WTC11 (cell line): ENCODE data around the gene SPRR2A. TPM values are rescaled to one million over a fixed set of nuclear protein-coding genes. Genes with fewer than 3 reads are reported as not detected.
"Not testable (repeated sequence)": the region's sequence is repeated elsewhere in the genome, so short reads cannot be mapped to it uniquely, and the experiment has no call there.

ENCODE experiments used
- ATAC-seq: fragments of 200-7000 bp; cut with Tn5 transposase; 2 replicates; pipeline ENCODE4 v1.10.0; 2021; ENCODE audit warnings: mild to moderate bottlenecking, moderate library complexity
- CTCF ChIA-PET: fragments of 300-600 bp; sonication (Branson Sonifier 250); formaldehyde crosslinking; loops from one replicate; lab custom pipeline; 2021; ENCODE audit warnings: antibody characterized with exemption; lab: Charles Lee
- POLR2A ChIA-PET: fragments of 350-600 bp; sonication (Branson Sonifier 250); formaldehyde crosslinking; loops from one replicate; lab custom pipeline; 2021; ENCODE audit warnings: antibody characterized with exemption; lab: Charles Lee
- DNase-seq: peaks from one replicate; pipeline ENCODE4 v3.0.0; 2021; ENCODE audit warnings: low spot score
- H3K27ac Mint-ChIP-seq: 2 replicates; pipeline ENCODE4 v1.8.0; 2021; ENCODE audit warnings: mixed read lengths
- H3K27me3 Mint-ChIP-seq: 2 replicates; pipeline ENCODE4 v1.8.0; 2021; ENCODE audit warnings: low read depth, mild to moderate bottlenecking, moderate library complexity, mixed read lengths
- H3K36me3 Mint-ChIP-seq: 2 replicates; pipeline ENCODE4 v1.8.0; 2021; ENCODE audit warnings: mixed read lengths
- H3K4me1 Mint-ChIP-seq: 2 replicates; pipeline ENCODE4 v1.8.0; 2022; ENCODE audit warnings: mixed read lengths
- H3K4me3 Mint-ChIP-seq: 2 replicates; pipeline ENCODE4 v1.8.0; 2021; ENCODE audit warnings: mild to moderate bottlenecking, moderate library complexity, mixed read lengths
- H3K9me3 Mint-ChIP-seq: 2 replicates; pipeline ENCODE4 v1.8.0; 2021; ENCODE audit warnings: mixed read lengths
- E2F1 ChIP-seq: sonication (generic); formaldehyde crosslinking; IDR thresholded peaks from 2 replicates; pipeline ENCODE4 v1.8.0; 2022; ENCODE audit warnings: mild to moderate bottlenecking, missing genetic modification reagents
- EMX1 ChIP-seq: fragments of 250-450 bp; sonication (Bioruptor Pico); IDR thresholded peaks from 2 replicates; pipeline ENCODE4 v1.8.0; 2021; ENCODE audit warnings: mild to moderate bottlenecking
- FOXP1 ChIP-seq: sonication (generic); formaldehyde crosslinking; IDR thresholded peaks from 2 replicates; pipeline ENCODE4 v1.8.0; 2022; ENCODE audit warnings: missing genetic modification reagents, mild to moderate bottlenecking, moderate library complexity, borderline replicate concordance
- IRF1 ChIP-seq: sonication (generic); formaldehyde crosslinking; IDR thresholded peaks from 2 replicates; pipeline ENCODE4 v1.8.0; 2023; ENCODE audit warnings: missing genetic modification reagents
- KAT7 ChIP-seq: sonication (generic); formaldehyde crosslinking; IDR thresholded peaks from 2 replicates; pipeline ENCODE4 v1.8.1; 2023; ENCODE audit warnings: missing genetic modification reagents, mild to moderate bottlenecking, borderline replicate concordance
- MAX ChIP-seq: sonication (generic); formaldehyde crosslinking; IDR thresholded peaks from 2 replicates; pipeline ENCODE4 v1.8.0; 2022; ENCODE audit warnings: mild to moderate bottlenecking, missing genetic modification reagents
- MLX ChIP-seq: sonication (generic); formaldehyde crosslinking; IDR thresholded peaks from 2 replicates; pipeline ENCODE4 v1.8.1; 2023; ENCODE audit warnings: mild to moderate bottlenecking, missing genetic modification reagents, moderate library complexity
- NFE2L1 ChIP-seq: sonication (generic); formaldehyde crosslinking; IDR thresholded peaks from 2 replicates; pipeline ENCODE4 v1.8.1; 2023; ENCODE audit warnings: missing genetic modification reagents
- RELA ChIP-seq: sonication (generic); formaldehyde crosslinking; IDR thresholded peaks from 2 replicates; pipeline ENCODE4 v1.8.1; 2022; ENCODE audit warnings: missing genetic modification reagents, mild to moderate bottlenecking, borderline replicate concordance
- RORB ChIP-seq: fragments of 250-450 bp; sonication (Bioruptor Pico); IDR thresholded peaks from 2 replicates; pipeline ENCODE4 v1.9.0; 2021; ENCODE audit warnings: mild to moderate bottlenecking
- TCF7 ChIP-seq: sonication (generic); formaldehyde crosslinking; IDR thresholded peaks from 2 replicates; pipeline ENCODE4 v1.8.0; 2022; ENCODE audit warnings: mild to moderate bottlenecking, low read depth, missing genetic modification reagents, moderate library complexity
- TEAD4 ChIP-seq: sonication (generic); formaldehyde crosslinking; IDR thresholded peaks from 2 replicates; pipeline ENCODE4 v1.8.0; 2022; ENCODE audit warnings: mild to moderate bottlenecking, missing genetic modification reagents
- TP53 ChIP-seq: sonication (generic); formaldehyde crosslinking; IDR thresholded peaks from 2 replicates; pipeline ENCODE4 v1.8.1; 2023; ENCODE audit warnings: mild to moderate bottlenecking, missing genetic modification reagents
- ZMAT4 ChIP-seq: fragments of 250-450 bp; sonication (Bioruptor Pico); IDR thresholded peaks from 2 replicates; pipeline ENCODE4 v1.9.0; 2021; ENCODE audit warnings: mild to moderate bottlenecking
- ZNF317 ChIP-seq: sonication (generic); formaldehyde crosslinking; IDR thresholded peaks from 2 replicates; pipeline ENCODE4 v1.8.1; 2023; ENCODE audit warnings: low read depth, mild to moderate bottlenecking, moderate library complexity, missing genetic modification reagents, borderline replicate concordance
- total RNA-seq: library from RNA; stranded (reverse); gene quantifications from 3 replicates; pipeline ENCODE4 v1.2.3, GENCODE V29; 2021
- TF ChIP-seq, protein P1 (sequence below): sonication (generic); formaldehyde crosslinking; conservative IDR thresholded peaks from 2 replicates; pipeline ENCODE4 v1.8.1; 2022; ENCODE audit warnings: mild to moderate bottlenecking, missing genetic modification reagents
- TF ChIP-seq, protein P2 (sequence below): sonication (generic); formaldehyde crosslinking; IDR thresholded peaks from 2 replicates; pipeline ENCODE4 v1.8.1; 2022; ENCODE audit warnings: low read depth, missing genetic modification reagents, borderline replicate concordance
- TF ChIP-seq, protein P3 (sequence below): sonication (generic); formaldehyde crosslinking; IDR thresholded peaks from 2 replicates; pipeline ENCODE4 v1.8.1; 2023; ENCODE audit warnings: mild to moderate bottlenecking, missing genetic modification reagents, moderate library complexity
- TF ChIP-seq, protein P4 (sequence below): fragments of 250-450 bp; sonication (Bioruptor Pico); IDR thresholded peaks from 2 replicates; pipeline ENCODE4 v2.1.2; 2022; ENCODE audit warnings: mild to moderate bottlenecking, moderate library complexity
- TF ChIP-seq, protein P5 (sequence below): fragments of 200-600 bp; IDR thresholded peaks from 2 replicates; pipeline ENCODE4 v1.8.0; 2022; ENCODE audit warnings: antibody characterized with exemption

SPRR2A gene
- total RNA-seq, 1 experiment from 2014 or later: not detected

- TF ChIP-seq NFE2L1 (CRISPR knock-in tag): no peak
These were observed 12.9 kb upstream of the SPRR2A start (continued) for GRCh38 chr1:153070243-153070642.

- no peak for ATAC-seq
- ChIA-PET CTCF (no interaction called here), POLR2A (no interaction called here)
- Mint-ChIP-seq H3K27ac (no peak overlapping the region), H3K9me3 (no peaks in the 10 kb centered on the region), H3K4me1 (no peaks in the 10 kb centered on the region), H3K36me3 (no peaks in the 10 kb centered on the region), H3K27me3 (no peaks in the 10 kb centered on the region), H3K4me3 (no peak overlapping the region)
- DNase-seq: no peak
- TF ChIP-seq TP53 (CRISPR knock-in tag) (no peak), RORB (CRISPR knock-in tag) (no peak), TEAD4 (CRISPR knock-in tag) (no peak), ZNF317 (CRISPR knock-in tag) (no peak), FOXP1 (no peak), RELA (CRISPR knock-in tag) (no peak), MAX (CRISPR knock-in tag) (no peak), IRF1 (CRISPR knock-in tag) (no peak), MLX (no peak)
- TF ChIP-seq, protein P1, sequence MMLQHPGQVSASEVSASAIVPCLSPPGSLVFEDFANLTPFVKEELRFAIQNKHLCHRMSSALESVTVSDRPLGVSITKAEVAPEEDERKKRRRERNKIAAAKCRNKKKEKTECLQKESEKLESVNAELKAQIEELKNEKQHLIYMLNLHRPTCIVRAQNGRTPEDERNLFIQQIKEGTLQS: no peak
- TF ChIP-seq, all 79 proteins: peak for 0
These were observed 1.8 kb upstream of the SPRR2A start for GRCh38 chr1:153058826-153059784.

DNA sequence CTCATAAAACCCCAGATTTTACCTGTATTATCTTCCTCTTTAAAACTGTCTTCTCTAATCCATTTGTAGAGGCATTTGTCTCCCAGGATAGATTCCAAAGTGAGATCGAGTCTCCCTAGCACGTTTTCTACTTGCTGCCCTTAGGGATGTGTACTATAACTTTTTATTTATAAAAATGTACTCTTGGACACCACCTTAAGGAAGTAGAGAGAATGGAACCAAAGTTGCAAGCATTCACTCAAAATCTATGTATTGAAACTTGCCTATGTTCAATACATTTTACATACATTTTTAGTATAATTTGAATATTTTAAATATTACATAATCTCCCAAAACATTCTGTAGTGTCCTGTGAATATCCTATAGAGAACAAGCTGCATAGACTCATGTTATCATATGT, 842 bp upstream of the SPRR2A start:
- no peak for ATAC-seq
- POLR2A ChIA-PET: no interaction called here
- H3K4me1 Mint-ChIP-seq: no peaks in the 10 kb centered on the region
- no peak for TF ChIP-seq ZMAT4 (CRISPR knock-in tag)
- TF ChIP-seq, protein P2, sequence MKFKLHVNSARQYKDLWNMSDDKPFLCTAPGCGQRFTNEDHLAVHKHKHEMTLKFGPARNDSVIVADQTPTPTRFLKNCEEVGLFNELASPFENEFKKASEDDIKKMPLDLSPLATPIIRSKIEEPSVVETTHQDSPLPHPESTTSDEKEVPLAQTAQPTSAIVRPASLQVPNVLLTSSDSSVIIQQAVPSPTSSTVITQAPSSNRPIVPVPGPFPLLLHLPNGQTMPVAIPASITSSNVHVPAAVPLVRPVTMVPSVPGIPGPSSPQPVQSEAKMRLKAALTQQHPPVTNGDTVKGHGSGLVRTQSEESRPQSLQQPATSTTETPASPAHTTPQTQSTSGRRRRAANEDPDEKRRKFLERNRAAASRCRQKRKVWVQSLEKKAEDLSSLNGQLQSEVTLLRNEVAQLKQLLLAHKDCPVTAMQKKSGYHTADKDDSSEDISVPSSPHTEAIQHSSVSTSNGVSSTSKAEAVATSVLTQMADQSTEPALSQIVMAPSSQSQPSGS (CRISPR knock-in tag): no peak
- TF ChIP-seq EMX1 (CRISPR knock-in tag): no peak
- TF ChIP-seq TCF7 (CRISPR knock-in tag): no peak
- TF ChIP-seq, protein P3, sequence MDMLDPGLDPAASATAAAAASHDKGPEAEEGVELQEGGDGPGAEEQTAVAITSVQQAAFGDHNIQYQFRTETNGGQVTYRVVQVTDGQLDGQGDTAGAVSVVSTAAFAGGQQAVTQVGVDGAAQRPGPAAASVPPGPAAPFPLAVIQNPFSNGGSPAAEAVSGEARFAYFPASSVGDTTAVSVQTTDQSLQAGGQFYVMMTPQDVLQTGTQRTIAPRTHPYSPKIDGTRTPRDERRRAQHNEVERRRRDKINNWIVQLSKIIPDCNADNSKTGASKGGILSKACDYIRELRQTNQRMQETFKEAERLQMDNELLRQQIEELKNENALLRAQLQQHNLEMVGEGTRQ (CRISPR knock-in tag): no peak
- no peak for TF ChIP-seq TEAD4 (CRISPR knock-in tag)
- no peak for TF ChIP-seq E2F1 (CRISPR knock-in tag)
- TF ChIP-seq, protein P4, sequence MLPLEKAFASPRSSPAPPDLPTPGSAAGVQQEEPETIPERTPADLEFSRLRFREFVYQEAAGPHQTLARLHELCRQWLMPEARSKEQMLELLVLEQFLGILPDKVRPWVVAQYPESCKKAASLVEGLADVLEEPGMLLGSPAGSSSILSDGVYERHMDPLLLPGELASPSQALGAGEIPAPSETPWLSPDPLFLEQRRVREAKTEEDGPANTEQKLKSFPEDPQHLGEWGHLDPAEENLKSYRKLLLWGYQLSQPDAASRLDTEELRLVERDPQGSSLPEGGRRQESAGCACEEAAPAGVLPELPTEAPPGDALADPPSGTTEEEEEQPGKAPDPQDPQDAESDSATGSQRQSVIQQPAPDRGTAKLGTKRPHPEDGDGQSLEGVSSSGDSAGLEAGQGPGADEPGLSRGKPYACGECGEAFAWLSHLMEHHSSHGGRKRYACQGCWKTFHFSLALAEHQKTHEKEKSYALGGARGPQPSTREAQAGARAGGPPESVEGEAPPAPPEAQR (CRISPR knock-in tag): no peak
- TF ChIP-seq KAT7: no peak
- TF ChIP-seq, protein P5, sequence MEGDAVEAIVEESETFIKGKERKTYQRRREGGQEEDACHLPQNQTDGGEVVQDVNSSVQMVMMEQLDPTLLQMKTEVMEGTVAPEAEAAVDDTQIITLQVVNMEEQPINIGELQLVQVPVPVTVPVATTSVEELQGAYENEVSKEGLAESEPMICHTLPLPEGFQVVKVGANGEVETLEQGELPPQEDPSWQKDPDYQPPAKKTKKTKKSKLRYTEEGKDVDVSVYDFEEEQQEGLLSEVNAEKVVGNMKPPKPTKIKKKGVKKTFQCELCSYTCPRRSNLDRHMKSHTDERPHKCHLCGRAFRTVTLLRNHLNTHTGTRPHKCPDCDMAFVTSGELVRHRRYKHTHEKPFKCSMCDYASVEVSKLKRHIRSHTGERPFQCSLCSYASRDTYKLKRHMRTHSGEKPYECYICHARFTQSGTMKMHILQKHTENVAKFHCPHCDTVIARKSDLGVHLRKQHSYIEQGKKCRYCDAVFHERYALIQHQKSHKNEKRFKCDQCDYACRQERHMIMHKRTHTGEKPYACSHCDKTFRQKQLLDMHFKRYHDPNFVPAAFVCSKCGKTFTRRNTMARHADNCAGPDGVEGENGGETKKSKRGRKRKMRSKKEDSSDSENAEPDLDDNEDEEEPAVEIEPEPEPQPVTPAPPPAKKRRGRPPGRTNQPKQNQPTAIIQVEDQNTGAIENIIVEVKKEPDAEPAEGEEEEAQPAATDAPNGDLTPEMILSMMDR: no peak
- H3K27me3 Mint-ChIP-seq: no peaks in the 10 kb centered on the region
- CTCF ChIA-PET: interaction anchor here (1.5 kb wide), 1 partner anchor 97 kb away, joined by 4 read pairs; no protein-coding TSS in a partner anchor
- no peak overlapping the region for H3K27ac Mint-ChIP-seq
- 0 out of 2 replicates have a peak, but pooled peaks cover 5% of the 10 kb centered on the region for H3K9me3 Mint-ChIP-seq
- no peak overlapping the region for H3K4me3 Mint-ChIP-seq
- no peaks in the 10 kb centered on the region for H3K36me3 Mint-ChIP-seq
- DNase-seq: no peak

DNA sequence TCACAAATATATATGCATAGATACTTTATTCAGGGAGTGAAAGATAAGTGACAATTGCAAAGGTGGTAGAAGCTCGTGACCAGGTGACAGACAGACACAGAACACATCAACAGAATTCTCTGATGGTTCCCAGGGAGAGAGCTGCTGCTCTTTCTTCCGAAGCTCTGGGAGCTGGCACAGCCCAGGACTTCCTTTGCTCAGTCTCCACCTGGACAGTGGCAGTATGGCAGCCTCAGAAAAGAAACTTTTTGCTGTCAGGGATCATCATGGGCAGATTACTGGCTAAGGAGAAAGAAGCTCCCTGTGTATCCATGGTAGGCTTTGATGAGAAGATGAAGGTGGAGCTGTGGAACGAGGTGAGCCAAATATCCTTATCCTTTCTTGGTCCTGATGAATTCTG, 1.2 kb downstream of the SPRR2A start:
- ATAC-seq, H3K4me3 Mint-ChIP-seq, H3K27me3 Mint-ChIP-seq, H3K4me1 Mint-ChIP-seq, H3K36me3 Mint-ChIP-seq, H3K27ac Mint-ChIP-seq, DNase-seq, POLR2A ChIA-PET: not testable (repeated sequence)
- peaks cover 13% of the 10 kb centered on the region; the same call in 1 of the 2 replicates for H3K9me3 Mint-ChIP-seq
- CTCF ChIA-PET: interaction anchor here (1.2 kb wide), 1 partner anchor 136 kb away, joined by 5 read pairs; no protein-coding TSS in a partner anchor
